ENCODE measurements around the gene SPEM3. TPM values are rescaled to one million over a fixed set of nuclear protein-coding genes. Genes with fewer than 3 reads are reported as not detected.
A peak's percentile ranks its signal among the peaks of the same experiment; 100 is the strongest.

Gene SPEM3
- total RNA-seq, 2 donors from 2014 or later: not detected

- no peaks in the 10 kb centered on the region for H3K4me1 ChIP-seq
- DNase-seq: no peak
- no peak overlapping the region for H3K9ac ChIP-seq (ENCODE audit: low read depth in 2 of 2, low read length in 2 of 2)
- intact Hi-C loops (cut with DNase I): no loop called here
- H3K27ac ChIP-seq: no peak overlapping the region
- no peak for TF ChIP-seq CTCF (IDR thresholded peaks at IDR 0.05)
- H3K27me3 ChIP-seq: peaks cover 8% of the 10 kb centered on the region
- no peaks in the 10 kb centered on the region for H3K36me3 ChIP-seq
- no peaks in the 10 kb centered on the region for H3K9me3 ChIP-seq
- peak overlapping the region; percentile 5 for H3K4me3 ChIP-seq
Observed at GRCh38 chr17:7408252-7408727, 20.4 kb upstream of the SPEM3 start.

GRCh38 chr17:7408863-7409262 lies 19.8 kb upstream of the SPEM3 start:
- no peaks in the 10 kb centered on the region for H3K9me3 ChIP-seq
- H3K4me3 ChIP-seq: no peak overlapping the region
- no peaks in the 10 kb centered on the region for H3K4me1 ChIP-seq
- DNase-seq: no peak
- no peaks in the 10 kb centered on the region for H3K36me3 ChIP-seq
- no peak overlapping the region for H3K9ac ChIP-seq (ENCODE audit: low read depth in 2 of 2, low read length in 2 of 2)
- intact Hi-C loops (cut with DNase I): no loop called here
- no peak overlapping the region for H3K27ac ChIP-seq
- H3K27me3 ChIP-seq: peaks cover 8% of the 10 kb centered on the region
- TF ChIP-seq CTCF (IDR thresholded peaks at IDR 0.05): no peak

GRCh38 chr17:7409716-7410115 lies 18.9 kb upstream of the SPEM3 start:
- TF ChIP-seq CTCF (IDR thresholded peaks at IDR 0.05): no peak
- H3K27me3 ChIP-seq: peaks cover 8% of the 10 kb centered on the region
- H3K4me3 ChIP-seq: no peak overlapping the region
- H3K9me3 ChIP-seq: no peaks in the 10 kb centered on the region
- no peak for DNase-seq
- H3K9ac ChIP-seq (ENCODE audit: low read depth in 2 of 2, low read length in 2 of 2): no peak overlapping the region
- H3K36me3 ChIP-seq: no peaks in the 10 kb centered on the region
- H3K27ac ChIP-seq: no peak overlapping the region
- intact Hi-C loops (cut with DNase I): no loop called here
- H3K4me1 ChIP-seq: no peaks in the 10 kb centered on the region

- Histone ChIP-seq H3K36me3 (no peaks in the 10 kb centered on the region), H3K27me3 (no peaks in the 10 kb centered on the region), H3K9me3 (no peaks in the 10 kb centered on the region), H3K9ac (ENCODE audit: low read depth in 2 of 2, low read length in 2 of 2) (no peak overlapping the region), H3K4me1 (no peaks in the 10 kb centered on the region), H3K27ac (no peak overlapping the region), H3K4me3 (no peak overlapping the region)
- intact Hi-C loops (cut with DNase I): no loop called here
- no peak for DNase-seq
- TF ChIP-seq CTCF (IDR thresholded peaks at IDR 0.05): no peak
Observed at GRCh38 chr17:7410634-7411426, 17.8 kb upstream of the SPEM3 start.

GRCh38 chr17:7411427-7411750 lies 17.3 kb upstream of the SPEM3 start:
- H3K4me3 ChIP-seq: no peak overlapping the region
- no peak for TF ChIP-seq CTCF (IDR thresholded peaks at IDR 0.05)
- no peaks in the 10 kb centered on the region for H3K27me3 ChIP-seq
- no peaks in the 10 kb centered on the region for H3K4me1 ChIP-seq
- H3K36me3 ChIP-seq: no peaks in the 10 kb centered on the region
- H3K9ac ChIP-seq (ENCODE audit: low read depth in 2 of 2, low read length in 2 of 2): no peak overlapping the region
- DNase-seq: no peak
- no peak overlapping the region for H3K27ac ChIP-seq
- no peaks in the 10 kb centered on the region for H3K9me3 ChIP-seq
- intact Hi-C loops (cut with DNase I): no loop called here
